GM12892 (cell line): Measurements from ENCODE around the gene STPG3.

Source experiments
- DNase-seq: peaks from one replicate; pipeline ENCODE4 v3.0.0; 2011; ENCODE audit not compliant: insufficient read length
- FAIRE-seq: peaks from 2 replicates; lab custom pipeline; 2011; peaks lifted over from hg19 to GRCh38; lab: Jason Lieb, UNC
- POLR2A ChIP-seq: IDR thresholded peaks from 2 replicates; pipeline ENCODE4 v1.6.1; 2011; ENCODE audit warnings: low read depth, low read length, control low read depth
- POLR2AphosphoS5 ChIP-seq: IDR thresholded peaks from 2 replicates; pipeline ENCODE4 v1.6.1; 2011; ENCODE audit warnings: low read depth, low read length, control low read depth
- TAF1 ChIP-seq: IDR thresholded peaks from 2 replicates; pipeline ENCODE4 v1.6.1; 2011; ENCODE audit warnings: low read depth, mild to moderate bottlenecking, control low read depth, low read length, borderline replicate concordance

STPG3 gene

DNA sequence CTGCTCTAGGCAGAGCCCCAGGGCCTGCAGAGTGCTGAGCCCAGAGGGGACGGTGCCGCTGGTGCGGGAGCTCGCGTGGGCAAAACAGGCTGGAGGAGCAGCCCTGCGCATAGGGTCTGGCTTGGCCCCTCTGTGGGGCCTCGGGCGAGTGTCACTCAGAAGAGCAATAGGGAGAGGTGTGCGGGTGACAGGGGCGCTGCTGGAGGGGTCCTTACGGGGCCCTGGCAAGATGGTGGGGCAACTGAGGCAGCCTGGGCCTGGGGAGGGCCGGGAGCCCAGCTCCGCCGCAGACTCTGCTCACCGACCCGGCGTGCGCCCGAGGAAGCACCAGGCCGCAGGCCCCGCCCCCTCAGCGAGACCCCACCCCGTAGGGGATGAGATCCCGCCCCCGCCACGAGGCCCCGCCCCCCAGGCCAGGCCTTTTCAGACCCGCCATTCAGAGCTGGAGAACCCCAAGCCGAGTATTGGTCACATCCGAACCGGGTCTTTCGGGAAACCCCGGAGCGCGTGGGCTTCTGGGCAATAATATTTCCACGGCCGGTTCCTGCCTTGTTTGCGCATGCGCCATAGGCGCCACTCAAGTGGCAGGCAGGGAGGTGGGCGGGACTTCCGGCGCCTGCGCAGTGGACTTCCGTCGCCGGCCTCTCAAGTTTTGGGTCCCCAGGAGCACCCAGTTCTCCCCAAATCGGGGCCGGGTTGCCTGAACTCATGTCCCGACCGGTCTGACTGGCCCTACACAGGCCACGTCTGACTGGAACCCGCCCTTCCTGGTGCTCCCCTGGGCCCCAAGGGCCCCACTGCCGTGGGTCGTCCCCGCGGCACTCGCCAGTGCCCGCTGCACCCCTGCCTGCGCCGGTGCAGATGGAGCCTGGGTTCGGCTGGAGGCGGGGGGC is 27.8 kb upstream of the STPG3 start:
- TF ChIP-seq POLR2A (peak; percentile 72; the same call in 1 of the 2 replicates), TAF1 (0 out of 2 replicates have a peak, but pooled peaks have one; percentile 18), POLR2AphosphoS5 (peak; percentile 52; the same call in 1 of the 2 replicates)
- DNase-seq (peak; percentile 99), FAIRE-seq (peak; percentile 100)

DNA sequence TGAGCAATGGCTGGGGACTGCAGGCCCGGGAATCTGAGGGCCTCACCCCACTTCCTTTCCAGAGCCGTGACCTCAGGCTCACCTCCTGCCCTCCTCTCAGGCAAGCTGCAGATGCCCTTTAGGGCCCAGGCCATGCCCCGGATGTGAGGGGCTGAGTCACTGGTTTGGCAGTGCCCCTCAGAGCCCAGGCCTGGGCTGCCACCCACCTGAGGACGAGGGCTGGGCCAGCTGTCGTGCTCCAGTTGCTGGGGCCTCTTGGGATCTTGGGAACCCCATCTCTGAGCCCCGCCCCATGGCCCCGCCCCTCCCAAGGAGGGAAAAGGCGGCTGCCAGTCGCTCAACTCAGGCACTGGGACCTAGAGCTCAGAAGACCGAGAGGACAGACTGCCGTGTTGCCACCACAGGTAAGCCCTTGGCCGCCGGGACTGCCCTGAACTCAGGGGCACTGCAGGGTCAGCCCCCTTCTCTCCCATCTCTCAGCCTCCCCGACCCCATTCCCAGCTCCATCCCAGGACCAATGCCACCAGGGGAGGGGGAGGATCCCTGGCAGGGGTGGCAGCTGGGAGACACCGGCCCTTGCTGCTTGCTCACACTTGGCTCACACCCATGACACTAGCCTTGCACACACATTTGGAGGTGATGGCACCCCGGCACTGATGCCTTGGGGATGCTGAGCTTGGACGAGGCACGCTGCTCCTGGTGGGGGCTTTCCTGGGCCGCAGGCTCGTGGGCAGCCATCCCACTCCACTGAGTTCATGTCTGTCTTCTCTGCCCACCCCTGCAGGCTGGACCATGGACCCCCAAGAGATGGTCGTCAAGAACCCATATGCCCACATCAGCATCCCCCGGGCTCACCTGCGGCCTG is 26.0 kb upstream of the STPG3 start, which contains the start of gene CYSRT1:
TSS of gene CYSRT1 (plus strand) at position 345 of the 865 bp plus-strand sequence. CDS start at position 793, 448 bp downstream.
- no peak for DNase-seq
- TF ChIP-seq TAF1 (no peak), POLR2AphosphoS5 (no peak), POLR2A (no peak)

DNA sequence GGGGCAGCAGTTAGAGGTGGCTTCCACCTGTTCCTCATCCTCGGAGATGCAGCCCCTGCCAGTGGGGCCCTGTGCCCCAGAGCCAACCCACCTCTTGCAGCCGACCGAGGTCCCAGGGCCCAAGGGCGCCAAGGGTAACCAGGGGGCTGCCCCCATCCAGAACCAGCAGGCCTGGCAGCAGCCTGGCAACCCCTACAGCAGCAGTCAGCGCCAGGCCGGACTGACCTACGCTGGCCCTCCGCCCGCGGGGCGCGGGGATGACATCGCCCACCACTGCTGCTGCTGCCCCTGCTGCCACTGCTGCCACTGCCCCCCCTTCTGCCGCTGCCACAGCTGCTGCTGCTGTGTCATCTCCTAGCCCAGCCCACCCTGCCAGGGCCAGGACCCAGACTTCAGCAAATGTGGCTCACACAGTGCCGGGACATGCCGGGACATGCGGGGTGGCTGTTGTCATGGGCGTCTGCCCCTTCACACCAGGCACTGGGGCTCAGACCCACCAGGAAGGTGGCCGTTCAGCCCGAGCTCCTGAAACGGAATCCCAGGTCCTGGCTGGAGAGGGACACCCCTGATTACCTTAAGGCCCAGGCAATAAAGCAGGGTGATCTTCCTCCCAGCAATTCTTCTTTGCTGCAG is 25.3 kb upstream of the STPG3 start:
- TF ChIP-seq TAF1, result no peak
- no peak for TF ChIP-seq POLR2A
- TF ChIP-seq POLR2AphosphoS5, result no peak
- FAIRE-seq, result no peak

More for the DNA sequence above, 26.0 kb upstream of the STPG3 start, which contains the start of gene CYSRT1:
- FAIRE-seq, result peak; percentile 73

DNA sequence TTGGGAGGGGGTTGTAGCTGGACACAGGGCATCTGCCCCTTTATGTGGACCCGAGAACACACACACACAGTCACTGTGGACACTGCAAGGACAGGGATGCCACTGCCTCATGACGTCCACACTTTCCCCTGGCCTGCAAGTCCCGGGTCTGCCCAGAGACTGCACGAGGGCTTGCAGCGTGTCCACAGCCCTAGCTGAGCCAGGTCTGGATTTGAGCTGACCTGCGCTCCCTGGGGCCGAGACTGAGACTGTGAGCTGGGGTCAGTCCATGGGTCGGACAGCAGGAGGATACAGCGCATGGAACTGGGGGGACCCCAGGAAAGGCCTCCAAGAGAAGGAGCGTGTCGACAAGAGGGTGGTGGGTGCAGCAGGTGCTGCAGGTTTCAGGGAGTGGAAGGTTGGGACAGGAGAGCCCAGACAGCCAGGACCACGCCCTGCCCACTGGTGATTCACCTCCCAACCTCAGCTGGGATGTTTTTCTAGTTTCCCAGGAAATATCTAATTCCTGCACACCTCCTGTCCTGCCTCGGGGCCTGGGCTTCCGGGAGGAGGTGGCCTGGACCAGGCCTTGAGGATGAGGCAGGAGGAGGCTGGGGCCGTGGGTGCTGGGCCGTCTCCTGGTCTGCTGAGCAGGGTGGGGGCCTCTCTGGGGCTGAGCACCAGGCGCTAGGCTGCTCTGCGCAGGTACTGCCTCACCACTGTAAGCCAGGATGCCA is 24.6 kb upstream of the STPG3 start:
- no peak for DNase-seq
- FAIRE-seq, result no peak
- no peak for TF ChIP-seq POLR2A
- TF ChIP-seq TAF1, result no peak
- TF ChIP-seq POLR2AphosphoS5, result no peak

More for the DNA sequence above, 25.3 kb upstream of the STPG3 start:
- no peak for DNase-seq

DNA sequence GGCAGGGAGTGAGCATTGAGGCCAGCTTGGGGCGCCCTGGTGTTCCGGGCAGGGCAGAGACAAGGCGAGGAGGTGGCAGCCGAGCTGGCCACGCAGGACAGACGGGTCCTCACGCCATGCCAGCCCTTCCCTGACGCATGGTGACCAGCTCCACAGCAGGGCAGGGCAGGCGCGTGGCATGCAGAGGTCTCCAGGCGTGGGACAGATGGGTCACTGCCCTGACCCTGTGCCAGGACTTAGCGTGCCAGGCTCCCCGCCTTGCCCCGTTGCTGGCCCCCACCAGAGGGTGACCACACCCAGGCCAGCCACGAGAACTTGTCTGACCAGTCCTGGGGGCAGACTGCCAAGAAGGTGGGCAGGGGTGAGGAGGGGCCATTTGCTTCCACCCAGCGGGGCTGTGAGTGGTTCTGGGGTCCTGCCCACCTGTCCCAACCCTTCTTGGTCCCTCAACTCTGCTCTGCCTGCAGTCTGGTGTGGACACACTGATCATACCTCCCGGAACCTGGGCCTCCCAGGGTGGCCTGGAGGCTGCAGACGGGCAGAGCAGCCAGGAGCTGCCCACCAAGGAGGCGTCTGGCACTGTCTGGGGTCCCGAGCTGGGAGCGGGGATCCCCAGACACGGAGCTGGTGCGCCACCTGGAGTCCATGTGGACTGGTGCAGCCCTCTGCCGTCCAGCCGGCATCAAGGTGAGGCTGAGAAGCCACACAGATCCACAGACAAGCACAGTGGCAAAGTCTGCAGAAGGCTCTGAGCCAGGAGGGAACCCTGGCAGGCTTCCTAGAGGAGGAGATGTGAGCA is 23.8 kb upstream of the STPG3 start, which contains the start of gene RNF224:
TSS of gene RNF224 (plus strand) at position 449 of the 799 bp plus-strand sequence. CDS start 834 bp downstream, outside the sequence.
- peak; percentile 98 for FAIRE-seq
- TF ChIP-seq POLR2AphosphoS5, result no peak
- no peak for TF ChIP-seq POLR2A
- no peak for TF ChIP-seq TAF1
- peak; percentile 88 for DNase-seq

DNA sequence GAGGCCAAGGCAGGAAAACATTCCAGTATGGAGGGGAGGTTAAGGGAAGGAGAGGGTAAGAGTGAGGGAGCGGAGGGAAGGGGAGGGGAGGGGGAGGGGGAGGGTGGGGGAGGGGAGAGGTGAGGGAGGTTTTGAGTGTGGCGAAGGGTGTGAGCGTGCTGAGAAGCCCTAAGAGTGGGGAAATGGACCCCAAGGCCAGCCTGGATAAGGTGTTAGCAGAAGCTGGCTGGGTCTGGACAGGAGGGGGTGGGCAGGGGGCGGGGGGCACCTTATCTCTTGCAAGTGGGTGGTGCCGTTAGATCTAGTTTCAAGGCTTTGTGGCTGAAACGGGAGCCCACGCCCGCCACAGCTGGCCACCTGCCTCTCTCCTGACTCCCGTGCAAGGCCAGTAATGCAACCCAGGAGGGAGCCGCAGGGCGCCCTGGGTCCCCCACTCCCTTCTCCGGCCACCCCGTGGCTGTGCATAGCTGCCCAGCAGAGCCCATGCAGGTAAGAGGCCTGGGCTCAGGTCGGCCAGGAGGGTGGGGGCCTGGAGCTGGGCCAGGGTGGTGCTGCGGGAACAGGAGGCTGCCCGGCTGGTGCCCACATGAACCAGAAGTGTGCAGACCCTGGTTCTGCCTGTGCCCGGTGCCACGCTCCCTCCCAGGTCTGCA is 23.1 kb upstream of the STPG3 start:
- DNase-seq, result no peak
- TF ChIP-seq POLR2A (no peak), POLR2AphosphoS5 (no peak), TAF1 (no peak)
- FAIRE-seq, result no peak

- DNase-seq (no peak), FAIRE-seq (no peak)
- TF ChIP-seq POLR2AphosphoS5 (no peak), TAF1 (no peak), POLR2A (no peak)
Observed at GRCh38 chr9:137228506-137228967, 22.5 kb upstream of the STPG3 start.

GRCh38 chr9:137228968-137229896 is 21.9 kb upstream of the STPG3 start:
- DNase-seq (no peak), FAIRE-seq (no peak)
- TF ChIP-seq TAF1 (no peak), POLR2A (no peak), POLR2AphosphoS5 (no peak)

DNA sequence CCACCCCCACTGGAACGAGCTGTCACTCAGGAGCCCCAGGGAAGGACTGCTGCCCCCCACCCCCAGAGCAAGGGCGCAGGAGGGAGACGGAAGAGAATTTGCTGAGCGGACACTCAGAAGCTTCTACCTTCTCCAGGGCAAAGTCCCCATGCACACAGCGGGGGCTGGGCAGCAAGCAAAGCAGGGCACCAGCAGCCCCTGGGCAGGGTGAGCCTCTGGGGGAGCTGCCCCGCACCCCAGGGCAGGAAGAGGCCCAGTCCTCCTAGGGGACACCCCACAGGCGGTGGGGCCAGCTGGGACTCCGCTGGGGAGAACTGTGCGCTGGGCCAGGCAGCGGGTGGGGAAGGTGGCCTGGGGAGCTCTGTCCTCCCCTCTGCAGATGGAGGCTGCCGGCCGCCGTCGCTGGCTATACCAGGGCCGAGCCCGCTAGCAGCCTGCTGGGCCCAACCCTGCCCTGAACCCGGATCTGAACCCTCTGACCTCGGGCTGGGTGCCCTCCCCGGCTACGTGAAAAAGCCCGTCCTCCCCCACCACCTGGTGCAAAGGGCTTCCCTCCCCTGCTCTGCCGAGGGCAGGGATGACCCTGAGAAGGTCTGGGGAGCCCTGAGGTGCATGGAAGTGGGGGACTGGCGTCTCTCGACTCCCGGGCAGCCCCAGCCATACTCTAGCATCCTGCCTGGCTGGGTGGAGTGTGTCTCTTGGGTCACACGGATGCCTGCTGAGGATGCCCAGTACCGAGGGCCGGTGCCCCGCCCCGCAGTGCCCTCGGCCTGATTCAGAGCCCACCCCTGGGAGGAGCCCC is 21.0 kb upstream of the STPG3 start:
- TF ChIP-seq TAF1, result no peak
- TF ChIP-seq POLR2AphosphoS5, result no peak

More for the DNA sequence above, 21.0 kb upstream of the STPG3 start:
- no peak for FAIRE-seq
- DNase-seq, result no peak
